Endothelial cell of umbilical vein (primary cell): ENCODE measurements around the gene CELSR2.

ENCODE experiments used
- EZH2 ChIP-seq: IDR thresholded peaks from 2 replicates; pipeline ENCODE4 v1.6.1; 2012; ENCODE audit warnings: borderline replicate concordance, low read depth, mild to moderate bottlenecking, moderate library complexity, low read length, inconsistent platforms; ENCODE audit not compliant: severe bottlenecking
- JUN ChIP-seq: IDR thresholded peaks from 2 replicates; pipeline ENCODE4 v1.6.1; 2011; ENCODE audit warnings: borderline replicate concordance, low read depth; ENCODE audit not compliant: insufficient read length, insufficient read depth
- MYC ChIP-seq: IDR thresholded peaks from one replicate; pipeline ENCODE4 v1.6.1; 2011; ENCODE audit warnings: mild to moderate bottlenecking, low read depth, low read length
- POLR2A ChIP-seq: IDR thresholded peaks from 2 replicates; pipeline ENCODE4 v1.6.1; 2012; ENCODE audit warnings: low read depth, mild to moderate bottlenecking, control low read depth, low read length
- POLR2AphosphoS5 ChIP-seq: IDR thresholded peaks from 2 replicates; pipeline ENCODE4 v1.6.1; 2012; ENCODE audit warnings: low read depth, mild to moderate bottlenecking, control low read depth, low read length, moderate library complexity; ENCODE audit not compliant: insufficient read depth
- TF ChIP-seq, protein P1 (sequence below), 2 donors: IDR thresholded peaks; 1 replicate in 1 of 2; 2 replicates in 1 of 2; pipeline ENCODE4 v1.5.1; 2011; ENCODE audit warnings: low read length in 2 of 2, mild to moderate bottlenecking in 2 of 2, moderate library complexity in 2 of 2, control low read depth in 1 of 2, inconsistent platforms in 1 of 2, low read depth in 1 of 2; ENCODE audit not compliant: insufficient read depth in 1 of 2; ENCODE audit errors: extremely low read depth in 1 of 2

DNA sequence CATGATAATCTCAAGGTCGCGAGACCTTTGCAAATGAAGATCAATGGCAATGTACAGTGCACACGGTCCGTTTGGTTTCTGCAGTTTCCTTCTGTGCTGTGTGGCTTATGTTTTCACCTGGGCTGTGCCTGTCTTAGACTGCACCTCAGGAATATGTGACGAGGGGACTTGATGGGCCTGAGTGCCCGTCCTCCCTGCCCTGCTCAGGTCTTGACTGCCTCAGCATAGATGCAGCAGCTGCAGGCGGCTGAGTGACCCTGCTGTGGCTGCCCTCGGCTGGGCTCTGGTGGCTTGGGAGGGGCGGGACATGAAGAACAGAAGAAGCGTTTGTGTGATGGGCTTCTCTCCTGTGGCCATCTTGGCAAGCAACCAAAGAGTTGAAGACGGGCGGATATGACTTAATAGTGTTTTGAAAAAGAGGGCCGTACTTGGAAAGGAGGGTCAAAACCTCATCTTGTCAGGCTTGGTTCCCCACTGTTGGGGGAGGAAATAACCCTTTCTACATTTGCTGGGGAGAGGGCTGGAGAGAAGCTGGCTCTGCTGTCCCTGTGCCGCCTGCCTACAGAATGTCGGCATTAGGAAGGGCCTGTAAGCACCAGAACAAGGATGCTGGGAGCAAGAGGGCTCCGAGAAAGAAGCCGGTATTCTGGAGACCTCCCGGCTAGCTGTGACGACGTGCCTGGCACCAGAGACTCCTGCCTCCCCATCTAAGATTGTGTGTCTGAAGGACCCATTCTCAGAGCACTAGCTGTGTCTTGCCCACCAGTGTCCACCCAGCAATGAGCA, 50.4 kb downstream of the CELSR2 start:
- no peak for TF ChIP-seq POLR2AphosphoS5
- TF ChIP-seq MYC, result no peak
- TF ChIP-seq EZH2, result no peak
- TF ChIP-seq JUN, result no peak
- TF ChIP-seq, protein P1, sequence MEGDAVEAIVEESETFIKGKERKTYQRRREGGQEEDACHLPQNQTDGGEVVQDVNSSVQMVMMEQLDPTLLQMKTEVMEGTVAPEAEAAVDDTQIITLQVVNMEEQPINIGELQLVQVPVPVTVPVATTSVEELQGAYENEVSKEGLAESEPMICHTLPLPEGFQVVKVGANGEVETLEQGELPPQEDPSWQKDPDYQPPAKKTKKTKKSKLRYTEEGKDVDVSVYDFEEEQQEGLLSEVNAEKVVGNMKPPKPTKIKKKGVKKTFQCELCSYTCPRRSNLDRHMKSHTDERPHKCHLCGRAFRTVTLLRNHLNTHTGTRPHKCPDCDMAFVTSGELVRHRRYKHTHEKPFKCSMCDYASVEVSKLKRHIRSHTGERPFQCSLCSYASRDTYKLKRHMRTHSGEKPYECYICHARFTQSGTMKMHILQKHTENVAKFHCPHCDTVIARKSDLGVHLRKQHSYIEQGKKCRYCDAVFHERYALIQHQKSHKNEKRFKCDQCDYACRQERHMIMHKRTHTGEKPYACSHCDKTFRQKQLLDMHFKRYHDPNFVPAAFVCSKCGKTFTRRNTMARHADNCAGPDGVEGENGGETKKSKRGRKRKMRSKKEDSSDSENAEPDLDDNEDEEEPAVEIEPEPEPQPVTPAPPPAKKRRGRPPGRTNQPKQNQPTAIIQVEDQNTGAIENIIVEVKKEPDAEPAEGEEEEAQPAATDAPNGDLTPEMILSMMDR (IDR thresholded peaks at IDR 0.05; ENCODE audit: extremely low read depth in 1 of 2, insufficient read depth in 1 of 2, low read depth in 1 of 2, low read length in 2 of 2), result no peak
- TF ChIP-seq POLR2A, result no peak
